GM12878 (cell line): ENCODE measurements around the gene MCM9. TPM values are rescaled to one million over a fixed set of nuclear protein-coding genes. Genes with fewer than 3 reads are reported as not detected.

Source experiments
- ATAC-seq: fragments of 200-7000 bp; cut with Tn5 transposase; 3 replicates; pipeline ENCODE4 v1.9.1; 2020; ENCODE audit warnings: mild to moderate bottlenecking, moderate library complexity
- BruUV-seq: library from RNA; stranded (reverse); fragments of 400-500 nt; replicated peaks from 2 replicates; lab custom pipeline; 2021; lab: Mats Ljungman, UMichigan
- CTCF ChIA-PET: fragments of 300-600 bp; sonication (Branson Sonifier 250); formaldehyde crosslinking; extraction: SDS; loops from one replicate; lab custom pipeline; 2021; ENCODE audit warnings: inconsistent platforms; lab: Yijun Ruan, JAX
- POLR2A ChIA-PET: fragments of 350-600 bp; formaldehyde crosslinking; extraction: SDS; loops from one replicate; lab custom pipeline; 2021; ENCODE audit warnings: inconsistent platforms; lab: Charles Lee
- RAD21 ChIA-PET: fragments of 300-600 bp; sonication (Branson Sonifier 250); formaldehyde crosslinking; loops from one replicate; lab custom pipeline; 2023; ENCODE audit warnings: antibody characterized with exemption; ENCODE audit not compliant: unreplicated experiment; lab: Charles Lee
- SMC1A ChIA-PET: fragments of 300-600 bp; sonication (Branson Sonifier 250); formaldehyde crosslinking; loops from one replicate; lab custom pipeline; 2023; ENCODE audit not compliant: unreplicated experiment, uncharacterized antibody; lab: Charles Lee
- DNase-seq: peaks from one replicate; pipeline ENCODE4 v3.0.0-alpha.2; 2011; ENCODE audit warnings: low read depth, low spot score
- FAIRE-seq: peaks from 3 replicates; lab custom pipeline; 2011; peaks lifted over from hg19 to GRCh38; lab: Jason Lieb, UNC
- H2AFZ ChIP-seq: 2 replicates; pipeline ENCODE4 v1.6.0; 2011; ENCODE audit warnings: low read depth, low read length, control low read depth; ENCODE audit not compliant: control insufficient read depth
- H3K27ac ChIP-seq: 2 replicates; pipeline ENCODE4 v1.5.1; 2011; ENCODE audit warnings: control low read depth; ENCODE audit not compliant: control insufficient read depth, insufficient read depth
- H3K27me3 ChIP-seq, 2 experiments: replicated peaks in 1 of 2; 2 replicates each; pipeline versions ENCODE4 v1.6.0 to v1.6.1; 2011; ENCODE audit warnings: low read length in 1 of 2; ENCODE audit not compliant: control insufficient read depth in 2 of 2, insufficient read depth in 2 of 2
- H3K36me3 ChIP-seq, 2 experiments: 2 replicates each; pipeline ENCODE4 v1.5.1; 2011; ENCODE audit warnings: low read length in 1 of 2; ENCODE audit not compliant: control insufficient read depth in 2 of 2, insufficient read depth in 2 of 2
- H3K4me1 ChIP-seq: 2 replicates; pipeline ENCODE4 v1.6.1; 2011; ENCODE audit warnings: mild to moderate bottlenecking, low read length, moderate library complexity, mixed read lengths; ENCODE audit not compliant: control insufficient read depth, insufficient read depth
- H3K4me2 ChIP-seq: 2 replicates; pipeline ENCODE4 v1.6.0; 2011; ENCODE audit warnings: control low read depth; ENCODE audit not compliant: control insufficient read depth, insufficient read depth
- H3K4me3 ChIP-seq: fragments of 200-600 bp; sonication (generic); 2 replicates; pipeline ENCODE4 v1.5.1; 2016
- H3K79me2 ChIP-seq: 2 replicates; pipeline ENCODE4 v1.6.0; 2011; ENCODE audit warnings: low read length; ENCODE audit not compliant: control insufficient read depth, insufficient read depth
- H3K9ac ChIP-seq: 2 replicates; pipeline ENCODE4 v1.8.0; 2011; ENCODE audit warnings: low read length, control low read depth, mixed read lengths; ENCODE audit not compliant: control insufficient read depth, insufficient read depth
- H3K9me3 ChIP-seq: replicated peaks from 3 replicates; pipeline ENCODE4 v1.5.1; 2011; ENCODE audit warnings: mild to moderate bottlenecking, low read length; ENCODE audit not compliant: control insufficient read depth, insufficient read depth
- H4K20me1 ChIP-seq: 2 replicates; pipeline ENCODE4 v1.6.0; 2011; ENCODE audit not compliant: control insufficient read depth, insufficient read depth
- CBX3 ChIP-seq: fragments of 200-600 bp; sonication (generic); IDR thresholded peaks from 2 replicates; pipeline ENCODE4 v1.6.1; 2016; ENCODE audit warnings: low read depth, borderline replicate concordance
- CREB1 ChIP-seq: IDR thresholded peaks from 2 replicates; pipeline ENCODE4 v1.6.1; 2012; ENCODE audit warnings: low read depth, mild to moderate bottlenecking, inconsistent platforms
- E4F1 ChIP-seq: fragments of 450-650 bp; IDR thresholded peaks from 2 replicates; pipeline ENCODE4 v1.6.1; 2018; ENCODE audit warnings: borderline replicate concordance, mild to moderate bottlenecking; ENCODE audit not compliant: partially characterized antibody
- ETV6 ChIP-seq, 2 experiments: fragments of 450-650 bp in 1 of 2; IDR thresholded peaks in 1 of 2; conservative IDR thresholded peaks in 1 of 2; 2 replicates each; pipeline ENCODE4 v1.6.1; 2014; ENCODE audit warnings: antibody characterized with exemption in 1 of 2, borderline replicate concordance in 1 of 2, low read depth in 1 of 2, mild to moderate bottlenecking in 1 of 2, moderate library complexity in 1 of 2
- FOXM1 ChIP-seq: IDR thresholded peaks from 2 replicates; pipeline ENCODE4 v1.6.1; 2012; ENCODE audit warnings: low read depth, mild to moderate bottlenecking, inconsistent platforms, low read length, moderate library complexity
- HSF1 ChIP-seq: fragments of 150-350 bp; IDR thresholded peaks from 2 replicates; pipeline ENCODE4 v1.6.1; 2014; ENCODE audit warnings: mild to moderate bottlenecking, low read depth, low read length
- IRF5 ChIP-seq: fragments of 450-650 bp; IDR thresholded peaks from 2 replicates; pipeline ENCODE4 v1.6.1; 2017; ENCODE audit warnings: borderline replicate concordance
- KLF5 ChIP-seq: fragments of 450-650 bp; IDR thresholded peaks from 2 replicates; pipeline ENCODE4 v1.6.1; 2014; ENCODE audit warnings: mild to moderate bottlenecking; ENCODE audit not compliant: partially characterized antibody
- MEF2B ChIP-seq: fragments of 450-650 bp; IDR thresholded peaks from 2 replicates; pipeline ENCODE4 v1.6.1; 2018; ENCODE audit warnings: mild to moderate bottlenecking, moderate library complexity; ENCODE audit not compliant: partially characterized antibody, poor library complexity, severe bottlenecking
- SKIL ChIP-seq: fragments of 450-650 bp; IDR thresholded peaks from 2 replicates; pipeline ENCODE4 v1.6.1; 2017; ENCODE audit warnings: mild to moderate bottlenecking, low read depth, inconsistent platforms; ENCODE audit not compliant: poor library complexity, severe bottlenecking
- WGBS: methylation state at CpG from one replicate; pipeline ENCODE4 v1.1.6; 2016; ENCODE audit warnings: low lambda C conversion rate; ENCODE audit not compliant: insufficient replicate concordance, insufficient coverage; ENCODE audit errors: missing lambda C conversion rate; 5-methylcytosine and 5-hydroxymethylcytosine counted together
- in situ Hi-C: fragments of 300-500 bp; cut with MboI; formaldehyde crosslinking; loops from 9 replicates; pipeline ENCODE4 v1.14.3; 2018; ENCODE audit warnings: mixed read lengths
- intact Hi-C: fragments of 100-400 bp; cut with micrococcal nuclease; formaldehyde crosslinking; loops from one replicate; pipeline ENCODE4 v1.14.2; 2022; ENCODE audit not compliant: unreplicated experiment
- polyA plus RNA-seq, 11 experiments: library from polyadenylated mRNA; depleted of rRNA in 4 of 11; unstranded in 6 of 11; stranded (reverse) in 5 of 11; fragments of >200 nt; fragmentation: Nextera tagmentation in 4 of 11; fragmentation: Illumina TruSeq in 1 of 11; extraction: Ambion mirVana in 4 of 11; extraction: Trizol in 1 of 11; gene quantifications; 1 replicate in 1 of 11; 2 replicates in 10 of 11; pipeline versions ENCODE4 v1.2.1 to v1.2.3, GENCODE V29; 2011 to 2016; ENCODE audit warnings: inconsistent platforms in 2 of 11, missing spikeins in 2 of 11, low read depth in 1 of 11
- total RNA-seq, 4 experiments: library from RNA; depleted of rRNA in 3 of 4; stranded (reverse); fragments of >200 nt in 3 of 4; fragmentation: Illumina TruSeq in 1 of 4; extraction: Trizol in 1 of 4; gene quantifications; 2 replicates each; pipeline versions ENCODE4 v1.2.1 to v1.2.3, GENCODE V29; 2013 to 2021

MCM9 gene
- total and polyA plus RNA-seq, 10 of the 15 experiments (the other 5 are each of a cell fraction or from before 2014, with no cell fraction given): 3.4 to 18.5 (median 9.7) TPM

- no peak for TF ChIP-seq E4F1
Observed at GRCh38 chr6:118844915-118845314, 90.0 kb downstream of the MCM9 start (continued).

GRCh38 chr6:118843685-118844390 lies 91.1 kb downstream of the MCM9 start:
- FAIRE-seq (peak; percentile 94), ATAC-seq (peak; percentile 96), DNase-seq (peak; percentile 69)
- no peaks in the 10 kb centered on the region; the same call in 1 of the 3 replicates for H3K9me3 ChIP-seq
- H3K9ac ChIP-seq: no peak overlapping the region
- no peaks in the 10 kb centered on the region for H3K79me2 ChIP-seq
- POLR2A ChIA-PET: no interaction called here
- SMC1A ChIA-PET: interaction anchor here (1.5 kb wide), 1 partner anchor 91 kb away, joined by 4 read pairs; the partner anchor contains the start of gene MCM9
- peak overlapping the region; percentile 78 for H3K4me2 ChIP-seq
- H4K20me1 ChIP-seq: no peaks in the 10 kb centered on the region
- H3K4me3 ChIP-seq: no peak overlapping the region; the same call in 1 of the 2 replicates
- peaks cover 15% of the 10 kb centered on the region for H3K4me1 ChIP-seq
- H2AFZ ChIP-seq: no peak overlapping the region
- peak overlapping the region; percentile 23 for H3K27ac ChIP-seq
- no peaks in the 10 kb centered on the region for H3K27me3 ChIP-seq
- in situ Hi-C loops (no loop called here), intact Hi-C loops (loop anchor here (2.0 kb wide), 1 partner anchor 51 kb away; the partner anchor contains the start of gene ASF1A)
- no TSS peak for BruUV-seq
- RAD21 ChIA-PET: interaction anchor here (2.1 kb wide), 1 partner anchor 52 kb away, joined by 10 read pairs; no protein-coding TSS in a partner anchor
- H3K36me3 ChIP-seq: no peaks in the 10 kb centered on the region; a peak in 2 of 4 replicates
- WGBS: 13% methylated on average over 4 of the region's 4 CpGs
- CTCF ChIA-PET: no interaction called here
- TF ChIP-seq CREB1 (peak; percentile 53; the same call in 1 of the 2 replicates), CBX3 (no peak), ETV6 (conservative IDR thresholded peaks at IDR 0.05 in 1 of 2, IDR thresholded peaks at IDR 0.05 in 1 of 2; ENCODE audit: borderline replicate concordance in 1 of 2, low read depth in 1 of 2) (peak in 1 of 2 experiments; percentile 75; a peak in 2 of 4 replicates), KLF5 (no peak), MEF2B (peak; percentile 33), HSF1 (no peak), FOXM1 (peak; percentile 84), IRF5 (no peak), SKIL (peak; percentile 70)
